ENCODE data around the gene NMT1. TPM values are rescaled to one million over a fixed set of nuclear protein-coding genes. Genes with fewer than 3 reads are reported as not detected.
A peak's percentile ranks its signal among the peaks of the same experiment; 100 is the strongest.

The NMT1 gene
- total and polyA plus RNA-seq, 5 donors from 2014 or later: 34.6 to 87.2 (median 59.2) TPM

GRCh38 chr17:45146166-45146565, 85.0 kb downstream of the NMT1 start:
- H3K27ac Mint-ChIP-seq: peak overlapping the region in 2 of 3 donors; percentile 99 to 100
- no peak for ATAC-seq (ENCODE audit: low read depth in 2 of 2)
- no peaks in the 10 kb centered on the region for H3K36me3 ChIP-seq (ENCODE audit: control insufficient read depth, insufficient read depth, low read length)
- H3K4me1 Mint-ChIP-seq: peaks cover 14 to 66% (median 36%) of the 10 kb centered on the region in 4 donors
- H3K4me3 ChIP-seq (ENCODE audit: low read depth, low read length): no peak overlapping the region
- DNase-seq: no peak
- peaks cover 57% of the 10 kb centered on the region for H3K4me1 ChIP-seq (ENCODE audit: control insufficient read depth, insufficient read depth, low read length, poor library complexity, severe bottlenecking)
- no peaks in the 10 kb centered on the region for H3K27me3 ChIP-seq (ENCODE audit: control insufficient read depth, insufficient read depth, low read length)
- H3K4me3 Mint-ChIP-seq: peak overlapping the region; percentile 59 to 100 (median 97)
- no peaks in the 10 kb centered on the region for H3K9me3 ChIP-seq (ENCODE audit: control insufficient read depth in 2 of 2, low read length in 2 of 2)
- H3K27me3 Mint-ChIP-seq: peaks cover 23% of the 10 kb centered on the region
- H3K9me3 Mint-ChIP-seq: peaks cover 0 to 5% (median 0%) of the 10 kb centered on the region in 7 donors
- H3K36me3 Mint-ChIP-seq: no peaks in the 10 kb centered on the region
- H3K27ac ChIP-seq (ENCODE audit: insufficient read depth, low read length, poor library complexity, severe bottlenecking): no peak overlapping the region

- ATAC-seq (ENCODE audit: low read depth in 2 of 2) (no peak), DNase-seq (no peak)
- Mint-ChIP-seq H3K9me3 (peaks cover 0 to 5% (median 0%) of the 10 kb centered on the region in 7 donors), H3K36me3 (no peaks in the 10 kb centered on the region), H3K27me3 (peaks cover 23% of the 10 kb centered on the region), H3K4me1 (peaks cover 17 to 66% (median 38%) of the 10 kb centered on the region in 4 donors), H3K27ac (peak overlapping the region; percentile 95 to 100 (median 99)), H3K4me3 (peak overlapping the region; percentile 96 to 100 (median 98))
- Histone ChIP-seq H3K4me3 (ENCODE audit: low read depth, low read length) (peak overlapping the region; percentile 79), H3K4me1 (ENCODE audit: control insufficient read depth, insufficient read depth, low read length, poor library complexity, severe bottlenecking) (peaks cover 61% of the 10 kb centered on the region), H3K36me3 (ENCODE audit: control insufficient read depth, insufficient read depth, low read length) (no peaks in the 10 kb centered on the region), H3K9me3 (ENCODE audit: control insufficient read depth in 2 of 2, low read length in 2 of 2) (no peaks in the 10 kb centered on the region), H3K27me3 (ENCODE audit: control insufficient read depth, insufficient read depth, low read length) (no peaks in the 10 kb centered on the region), H3K27ac (ENCODE audit: insufficient read depth, low read length, poor library complexity, severe bottlenecking) (no peak overlapping the region)
Measured at GRCh38 chr17:45146592-45146889, 85.4 kb downstream of the NMT1 start.

- Mint-ChIP-seq H3K36me3 (no peaks in the 10 kb centered on the region), H3K4me3 (peak overlapping the region; percentile 96 to 100 (median 98))
- H3K36me3 ChIP-seq (ENCODE audit: control insufficient read depth, insufficient read depth, low read length): no peaks in the 10 kb centered on the region
Measured at GRCh38 chr17:45146890-45147580, 85.9 kb downstream of the NMT1 start.

GRCh38 chr17:45147581-45148182, 86.6 kb downstream of the NMT1 start:
- peak; percentile 13 to 19 for ATAC-seq (ENCODE audit: low read depth in 2 of 2)
- Histone ChIP-seq H3K27me3 (ENCODE audit: control insufficient read depth, insufficient read depth, low read length) (no peaks in the 10 kb centered on the region), H3K4me1 (ENCODE audit: control insufficient read depth, insufficient read depth, low read length, poor library complexity, severe bottlenecking) (peaks cover 72% of the 10 kb centered on the region), H3K4me3 (ENCODE audit: low read depth, low read length) (peak overlapping the region; percentile 99), H3K36me3 (ENCODE audit: control insufficient read depth, insufficient read depth, low read length) (no peaks in the 10 kb centered on the region), H3K27ac (ENCODE audit: insufficient read depth, low read length, poor library complexity, severe bottlenecking) (peak overlapping the region; percentile 99), H3K9me3 (ENCODE audit: control insufficient read depth in 2 of 2, low read length in 2 of 2) (no peaks in the 10 kb centered on the region)
- peak; percentile 68 to 91 (median 86) for DNase-seq
- no peaks in the 10 kb centered on the region for H3K36me3 Mint-ChIP-seq
- peaks cover 23% of the 10 kb centered on the region for H3K27me3 Mint-ChIP-seq
- peak overlapping the region; percentile 99 to 100 (median 100) for H3K27ac Mint-ChIP-seq
- peaks cover 0 to 5% (median 0%) of the 10 kb centered on the region in 7 donors for H3K9me3 Mint-ChIP-seq
- H3K4me3 Mint-ChIP-seq: peak overlapping the region; percentile 96 to 100 (median 98)
- peaks cover 19 to 70% (median 40%) of the 10 kb centered on the region in 4 donors for H3K4me1 Mint-ChIP-seq

More at GRCh38 chr17:45146890-45147580, 85.9 kb downstream of the NMT1 start:
- peaks cover 23% of the 10 kb centered on the region for H3K27me3 Mint-ChIP-seq
- H3K4me1 ChIP-seq (ENCODE audit: control insufficient read depth, insufficient read depth, low read length, poor library complexity, severe bottlenecking): peaks cover 66% of the 10 kb centered on the region
- ATAC-seq (ENCODE audit: low read depth in 2 of 2): peak in 1 of 2 donors; percentile 1
- H3K9me3 ChIP-seq (ENCODE audit: control insufficient read depth in 2 of 2, low read length in 2 of 2): no peaks in the 10 kb centered on the region
- H3K4me1 Mint-ChIP-seq: peaks cover 19 to 67% (median 41%) of the 10 kb centered on the region in 4 donors
- peak overlapping the region; percentile 99 for H3K4me3 ChIP-seq (ENCODE audit: low read depth, low read length)
- H3K9me3 Mint-ChIP-seq: peaks cover 0 to 5% (median 0%) of the 10 kb centered on the region in 7 donors
- H3K27ac ChIP-seq (ENCODE audit: insufficient read depth, low read length, poor library complexity, severe bottlenecking): peak overlapping the region; percentile 99
- DNase-seq: peak in 2 of 3 donors; percentile 60 to 85
- no peaks in the 10 kb centered on the region for H3K27me3 ChIP-seq (ENCODE audit: control insufficient read depth, insufficient read depth, low read length)
- H3K27ac Mint-ChIP-seq: peak overlapping the region; percentile 99 to 100 (median 100)

GRCh38 chr17:45148183-45149036, 87.3 kb downstream of the NMT1 start, which contains the start of gene HEXIM1:
Gene HEXIM1 (plus strand): TSS chr17:45148475. CDS start chr17:45149191, 716 bp downstream.
- Mint-ChIP-seq H3K36me3 (no peaks in the 10 kb centered on the region), H3K27me3 (peaks cover 23% of the 10 kb centered on the region), H3K9me3 (peaks cover 0 to 5% (median 0%) of the 10 kb centered on the region in 7 donors), H3K4me3 (peak within 1 kb of the TSS; percentile 96 to 100 (median 98)), H3K4me1 (peaks cover 19 to 65% (median 38%) of the 10 kb centered on the region in 4 donors), H3K27ac (peak within 1 kb of the TSS; percentile 99 to 100 (median 100))
- Histone ChIP-seq H3K4me3 (ENCODE audit: low read depth, low read length) (peak within 1 kb of the TSS; percentile 99), H3K9me3 (ENCODE audit: control insufficient read depth in 2 of 2, low read length in 2 of 2) (no peaks in the 10 kb centered on the region), H3K36me3 (ENCODE audit: control insufficient read depth, insufficient read depth, low read length) (no peaks in the 10 kb centered on the region), H3K4me1 (ENCODE audit: control insufficient read depth, insufficient read depth, low read length, poor library complexity, severe bottlenecking) (peaks cover 72% of the 10 kb centered on the region), H3K27me3 (ENCODE audit: control insufficient read depth, insufficient read depth, low read length) (no peaks in the 10 kb centered on the region), H3K27ac (ENCODE audit: insufficient read depth, low read length, poor library complexity, severe bottlenecking) (peak within 1 kb of the TSS; percentile 99)
- peak; percentile 80 to 84 for ATAC-seq (ENCODE audit: low read depth in 2 of 2)
- DNase-seq: peak; percentile 97 to 100 (median 99)

- no peaks in the 10 kb centered on the region for H3K9me3 ChIP-seq (ENCODE audit: control insufficient read depth in 2 of 2, low read length in 2 of 2)
- H3K4me1 ChIP-seq (ENCODE audit: control insufficient read depth, insufficient read depth, low read length, poor library complexity, severe bottlenecking): peaks cover 67% of the 10 kb centered on the region
- H3K4me3 Mint-ChIP-seq: peak overlapping the region; percentile 96 to 100 (median 98)
- peak overlapping the region; percentile 99 for H3K27ac ChIP-seq (ENCODE audit: insufficient read depth, low read length, poor library complexity, severe bottlenecking)
- peak overlapping the region; percentile 96 for H3K4me3 ChIP-seq (ENCODE audit: low read depth, low read length)
- no peaks in the 10 kb centered on the region for H3K27me3 ChIP-seq (ENCODE audit: control insufficient read depth, insufficient read depth, low read length)
- no peaks in the 10 kb centered on the region for H3K36me3 ChIP-seq (ENCODE audit: control insufficient read depth, insufficient read depth, low read length)
- peaks cover 0 to 5% (median 0%) of the 10 kb centered on the region in 7 donors for H3K9me3 Mint-ChIP-seq
- H3K27ac Mint-ChIP-seq: peak overlapping the region; percentile 99 to 100 (median 100)
- ATAC-seq (ENCODE audit: low read depth in 2 of 2) (peak; percentile 18 to 29), DNase-seq (peak; percentile 66 to 84 (median 76))
- peaks cover 23% of the 10 kb centered on the region for H3K27me3 Mint-ChIP-seq
- no peaks in the 10 kb centered on the region for H3K36me3 Mint-ChIP-seq
- H3K4me1 Mint-ChIP-seq: peaks cover 19 to 61% (median 38%) of the 10 kb centered on the region in 4 donors
Measured at GRCh38 chr17:45149037-45149668, 88.0 kb downstream of the NMT1 start.

All from CD4-positive, CD25-positive, alpha-beta regulatory T cell (primary cell).